ENCODE measurements around the gene ZBTB7C. TPM values are rescaled to one million over a fixed set of nuclear protein-coding genes. Genes with fewer than 3 reads are reported as not detected.

The ZBTB7C gene
- total RNA-seq, 1 experiment from 2014 or later = 0.33 TPM

GRCh38 chr18:48300463-48300961 lies 108.7 kb downstream of the ZBTB7C start:
- Histone ChIP-seq H2BK120ac (ENCODE audit: low read depth, low read length, poor library complexity, severe bottlenecking) (no peak overlapping the region), H3K14ac (ENCODE audit: insufficient read depth, low read length) (no peak overlapping the region), H2BK12ac (ENCODE audit: insufficient read length, low read depth, low read length) (no peak overlapping the region), H3K4ac (ENCODE audit: low read depth, low read length) (no peak overlapping the region), H3K23me2 (ENCODE audit: insufficient read length, low read depth, low read length, poor library complexity, severe bottlenecking) (no peaks in the 10 kb centered on the region), H3K18ac (ENCODE audit: insufficient read length, low read depth, low read length) (no peak overlapping the region), H2AK5ac (ENCODE audit: insufficient read length, low read length) (no peak overlapping the region), H4K5ac (ENCODE audit: insufficient read length, low read depth, low read length) (no peak overlapping the region), H3K9me3 (ENCODE audit: control insufficient read depth, low read depth, low read length) (no peaks in the 10 kb centered on the region), H3K9ac (ENCODE audit: extremely low read depth, insufficient read length, low read length) (no peak overlapping the region), H2AFZ (ENCODE audit: low read length) (no peak overlapping the region), H2BK20ac (ENCODE audit: low read depth, low read length, poor library complexity, severe bottlenecking) (no peak overlapping the region), H3K56ac (ENCODE audit: insufficient read length, low read depth, low read length) (no peak overlapping the region), H4K20me1 (ENCODE audit: control insufficient read depth, insufficient read depth, insufficient read length) (peaks cover 2% of the 10 kb centered on the region), H3K4me1 (ENCODE audit: insufficient read depth, low read length) (peaks cover 6% of the 10 kb centered on the region; the same call in 1 of the 2 replicates), H3K79me2 (ENCODE audit: insufficient read depth, low read length) (no peaks in the 10 kb centered on the region), H2BK15ac (ENCODE audit: low read depth, low read length) (no peak overlapping the region), H3T11ph (ENCODE audit: low read length) (no peak overlapping the region), H4K8ac (replicated peaks; ENCODE audit: insufficient read length, low read depth, low read length) (no peak overlapping the region), H3K4me2 (ENCODE audit: insufficient read depth, insufficient read length, low read length) (no peak overlapping the region), H2BK5ac (ENCODE audit: insufficient read length, low read length) (no peak overlapping the region), H3K23ac (ENCODE audit: insufficient read length, low read depth, low read length) (no peak overlapping the region), H3K27me3 (ENCODE audit: insufficient read depth, low read length) (no peaks in the 10 kb centered on the region), H4K91ac (ENCODE audit: insufficient read length, low read depth, low read length) (no peak overlapping the region), H3K27ac (ENCODE audit: insufficient read length, low read depth, low read length) (no peak overlapping the region), H3K79me1 (ENCODE audit: insufficient read depth, low read depth, low read length, poor library complexity, severe bottlenecking) (no peaks in the 10 kb centered on the region)
- peaks cover 2% of the 10 kb centered on the region; the same call in 1 of the 2 replicates for H3K27me3 Mint-ChIP-seq (ENCODE audit: low read depth)
- H3K27ac Mint-ChIP-seq = peak overlapping the region in 2 of 3 experiments; percentile 24 to 84; a peak in 3 of 7 replicates
- H3K36me3 Mint-ChIP-seq (ENCODE audit: insufficient read depth in 1 of 3, low read depth in 3 of 3) = no peaks in the 10 kb centered on the region
- TF ChIP-seq CTCF (conservative IDR thresholded peaks at IDR 0.05) = no peak
- H3K4me1 Mint-ChIP-seq = peaks cover 13 to 25% of the 10 kb centered on the region in 2 experiments
- DNase-seq = peak; percentile 77
- no peaks in the 10 kb centered on the region; a peak in 1 of 5 replicates for H3K9me3 Mint-ChIP-seq
- no CpG with 5 or more reads among the region's 6 CpGs for WGBS (ENCODE audit: extremely low coverage, insufficient read length, low lambda C conversion rate)
- H3K4me3 Mint-ChIP-seq = no peak overlapping the region

Data from H9 (cell line).